ENCODE data around the gene APLP2.
"Not testable (repeated sequence)": the region's sequence is repeated elsewhere in the genome, so short reads cannot be mapped to it uniquely, and the experiment has no call there.

Gene APLP2

DNA sequence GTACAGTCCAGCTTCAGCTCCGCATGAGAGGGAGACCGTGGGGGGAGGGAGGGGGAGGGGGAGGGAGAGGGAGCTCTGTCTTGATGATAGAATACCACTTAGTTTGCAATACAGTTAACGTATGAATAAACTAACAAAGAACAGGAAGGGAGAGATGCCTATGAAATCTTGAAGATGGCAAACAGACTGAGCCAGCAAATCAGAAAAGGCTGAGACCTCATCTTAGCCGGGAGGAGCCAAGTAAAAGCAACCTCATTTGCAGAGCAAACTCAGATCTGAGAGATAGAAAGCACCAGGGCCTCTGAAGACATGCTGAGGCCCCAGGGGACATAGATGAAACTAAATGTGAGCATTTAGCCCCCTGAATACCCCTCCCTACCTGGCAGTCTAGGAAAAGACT lies 23.0 kb downstream of the APLP2 start:
- DNase-seq = no peak

DNA sequence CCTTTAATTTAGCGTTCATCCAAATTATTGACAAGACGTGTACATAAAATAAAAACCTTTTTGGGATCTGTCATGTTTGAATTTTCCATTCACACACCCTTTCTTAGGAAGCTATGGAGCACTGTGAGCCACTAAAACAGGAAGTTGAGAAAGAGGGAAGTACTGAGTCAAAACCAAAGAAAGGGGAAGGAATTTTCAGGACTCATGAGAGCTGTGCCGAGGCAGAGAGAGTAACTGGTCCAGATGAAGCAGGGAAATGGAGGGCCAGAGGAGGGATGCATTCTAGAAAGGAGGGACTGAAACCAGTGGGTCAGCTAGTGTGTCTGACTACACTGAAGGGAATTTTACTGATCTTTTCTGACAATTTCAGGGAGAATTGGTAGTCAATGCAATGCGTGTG lies 24.9 kb downstream of the APLP2 start:
- DNase-seq = no peak

DNA sequence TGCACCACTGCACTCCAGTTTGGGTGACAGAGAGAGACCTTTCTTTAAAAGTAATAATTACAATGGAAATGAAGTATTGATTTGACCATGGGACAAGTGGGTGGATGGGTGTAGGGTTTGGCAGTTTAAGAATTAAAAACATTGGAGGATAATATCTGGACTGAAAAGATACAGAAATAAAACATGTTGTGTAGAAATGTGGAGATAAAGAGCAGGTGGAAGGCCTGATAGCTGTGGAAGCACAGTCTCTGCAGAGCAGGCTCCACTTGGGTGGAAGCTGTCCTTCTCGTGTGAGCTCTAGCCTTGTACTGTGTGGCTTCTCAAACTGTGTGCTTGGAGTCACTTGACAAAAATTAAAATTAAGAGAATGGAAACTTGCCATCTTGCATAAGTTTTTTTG lies 25.6 kb downstream of the APLP2 start:
- no peak for DNase-seq

DNA sequence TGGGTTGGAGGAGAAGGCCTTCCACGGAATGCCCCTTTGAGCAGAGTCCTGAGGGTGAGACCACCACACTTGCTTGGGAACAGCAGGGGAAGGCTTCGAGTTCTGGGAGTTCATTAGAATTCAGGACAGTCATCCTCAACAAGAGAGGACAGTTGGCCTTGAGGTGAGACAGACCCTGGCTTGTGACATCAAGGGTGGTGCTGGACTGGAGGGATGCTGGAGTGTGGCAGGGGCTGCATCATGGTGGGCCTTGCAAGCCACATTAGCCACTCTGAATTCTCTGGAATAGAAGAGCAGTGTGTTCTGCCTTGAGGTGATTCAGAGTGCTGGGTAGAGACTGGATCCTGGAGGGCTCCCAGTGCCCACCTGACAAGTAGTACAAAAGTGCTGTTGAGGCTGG lies 26.3 kb downstream of the APLP2 start:
- DNase-seq = no peak

DNA sequence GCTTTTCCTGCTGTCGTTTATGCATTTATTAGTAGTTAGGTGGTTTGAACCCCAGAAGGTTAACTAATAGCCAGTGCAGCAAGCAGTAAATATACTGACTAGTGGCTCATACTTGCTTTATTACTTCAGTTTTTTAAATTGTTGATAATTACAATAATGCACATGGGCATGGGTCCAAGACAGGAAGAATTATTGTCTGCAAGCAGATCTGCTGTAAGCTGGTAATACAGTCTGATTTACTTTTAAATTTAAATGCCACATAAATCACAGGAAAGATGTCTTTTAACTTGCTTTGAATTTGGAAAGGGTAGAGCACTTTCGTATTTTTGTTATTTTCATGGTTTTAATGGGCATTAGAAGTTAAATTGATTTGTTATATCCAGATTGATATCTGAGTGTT lies 27.1 kb downstream of the APLP2 start:
- DNase-seq = no peak

DNA sequence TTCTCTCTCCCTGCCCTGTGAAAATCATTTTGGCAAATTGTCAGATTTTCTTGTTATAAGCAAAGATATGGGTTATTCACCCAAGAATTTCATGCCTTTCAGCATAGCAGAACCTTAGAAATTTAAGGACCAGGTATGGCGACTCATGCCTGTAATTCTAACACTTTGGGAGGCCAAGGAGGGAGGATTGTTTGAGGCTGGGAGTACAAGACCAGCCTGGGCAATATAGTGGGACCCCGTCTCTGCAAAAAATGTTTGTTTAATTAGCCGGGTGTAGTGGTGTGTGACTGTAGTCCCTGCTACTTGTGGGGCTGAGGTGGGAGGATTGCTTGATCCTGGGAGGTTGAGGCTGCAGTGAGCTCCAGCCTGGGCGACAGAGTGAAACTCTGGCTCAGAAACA lies 27.6 kb downstream of the APLP2 start:
- DNase-seq = no peak

DNA sequence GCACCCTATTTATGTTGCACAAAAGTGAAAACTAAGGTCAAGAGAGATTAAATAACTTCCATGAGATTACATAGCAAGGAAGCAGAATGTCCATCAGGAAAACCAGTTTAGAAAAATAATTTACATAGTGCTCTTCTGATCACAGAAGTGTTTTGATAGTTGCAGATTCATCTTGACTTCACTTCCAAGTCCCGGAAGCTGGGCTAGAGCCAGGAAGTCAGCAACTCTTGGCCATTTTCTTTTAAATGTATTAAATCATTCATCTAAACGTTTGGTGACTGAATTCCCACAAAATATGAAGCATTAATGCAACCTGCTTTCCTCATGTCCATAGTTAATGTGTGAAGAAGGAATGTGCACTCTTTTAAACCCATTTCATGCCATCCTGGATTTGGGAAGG lies 29.7 kb downstream of the APLP2 start:
- no peak for DNase-seq

DNA sequence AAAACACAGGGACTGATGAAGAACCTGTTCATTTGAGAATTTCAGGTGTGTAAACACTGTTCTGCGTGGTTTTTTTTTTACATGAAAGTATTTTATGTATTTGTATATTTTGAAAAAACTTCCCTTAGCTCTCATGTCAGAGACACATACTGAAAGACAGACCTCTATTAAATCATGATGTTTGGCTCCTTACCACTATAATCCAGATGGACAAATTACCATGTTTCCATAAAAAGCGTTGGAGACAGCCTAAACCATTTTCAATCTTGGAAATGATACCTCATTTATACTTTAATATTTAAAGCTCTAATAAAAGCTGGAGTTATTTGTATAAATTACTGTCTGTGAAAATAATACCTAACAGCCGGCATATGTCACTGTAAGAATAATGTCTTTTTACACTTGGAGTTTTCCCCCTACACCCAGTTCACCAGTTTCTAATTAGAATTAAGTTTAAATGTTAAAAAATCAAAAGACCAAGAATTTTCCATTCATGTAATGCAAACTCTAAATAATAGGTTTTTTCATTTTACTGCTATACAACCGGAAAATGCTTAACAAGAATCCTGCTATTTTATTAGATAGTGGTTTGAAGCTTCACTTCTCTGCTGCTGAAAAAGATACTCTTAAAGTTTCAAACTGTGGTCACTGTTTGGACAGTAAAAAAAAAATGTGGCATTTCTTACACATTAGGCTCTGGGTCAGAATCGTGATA lies 30.8 kb downstream of the APLP2 start:
- no peak for DNase-seq

DNA sequence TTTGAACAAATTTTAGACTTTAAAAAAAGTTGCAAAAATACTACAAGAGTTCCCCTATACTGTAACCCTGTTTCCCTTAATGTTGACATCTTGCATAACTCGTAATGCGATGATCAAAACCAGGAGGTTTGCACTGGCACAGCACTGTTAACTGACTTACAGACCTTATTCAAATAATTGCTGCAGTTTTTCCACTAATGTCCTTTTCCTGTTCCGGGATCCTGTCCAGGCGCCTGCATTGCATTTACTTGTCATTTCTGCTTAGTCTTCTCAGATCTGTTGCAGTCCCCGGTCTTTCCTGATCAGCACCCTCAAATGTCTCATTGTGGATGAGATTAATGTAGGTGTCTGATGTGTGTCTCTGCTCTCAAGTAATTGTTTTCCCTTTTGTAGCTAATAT lies 32.0 kb downstream of the APLP2 start:
- no peak for DNase-seq

DNA sequence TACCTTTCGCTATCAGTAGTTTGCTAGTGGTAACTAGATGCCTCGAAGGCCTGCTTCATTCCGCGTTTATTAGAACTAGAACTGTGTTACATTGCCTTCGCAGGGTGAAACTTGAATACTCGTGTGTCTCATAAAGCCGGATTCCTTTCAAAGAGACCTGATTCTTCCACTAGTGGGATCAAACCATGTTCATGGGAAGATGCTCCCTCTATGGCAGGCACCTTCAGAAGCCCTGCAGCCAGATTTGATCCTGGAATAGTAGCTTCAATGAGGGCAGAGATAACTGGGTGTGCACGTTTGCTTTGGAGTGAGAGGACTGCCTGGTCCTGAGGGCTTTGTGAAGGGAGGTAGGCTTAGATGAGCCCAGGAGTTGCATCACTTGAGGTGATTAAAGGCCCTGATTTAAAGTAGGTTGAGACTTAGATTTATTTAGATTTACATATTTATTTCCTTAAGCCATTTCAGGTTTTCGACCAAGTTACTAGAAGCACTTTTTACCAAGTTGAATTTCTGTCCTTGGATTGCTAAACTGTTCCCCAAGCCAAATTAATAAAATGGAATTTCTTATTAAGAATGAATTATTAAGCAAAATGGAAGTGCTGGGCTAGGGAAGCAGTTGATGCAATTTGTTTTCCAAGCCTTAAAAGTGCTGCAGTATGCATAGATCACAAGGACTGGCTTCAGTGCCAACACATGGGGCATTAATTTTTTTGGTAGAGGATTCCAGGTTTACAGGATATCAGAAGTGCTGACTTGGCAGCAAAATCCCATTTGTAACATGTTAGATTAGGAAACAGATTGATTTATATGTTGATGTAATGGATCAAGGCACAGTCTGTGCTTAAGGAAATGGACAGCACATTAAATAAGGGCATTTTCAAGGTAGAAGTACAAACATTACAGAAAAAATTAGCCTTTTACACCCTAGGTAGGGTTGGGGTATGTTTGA lies 32.9 kb downstream of the APLP2 start:
- DNase-seq = no peak

DNA sequence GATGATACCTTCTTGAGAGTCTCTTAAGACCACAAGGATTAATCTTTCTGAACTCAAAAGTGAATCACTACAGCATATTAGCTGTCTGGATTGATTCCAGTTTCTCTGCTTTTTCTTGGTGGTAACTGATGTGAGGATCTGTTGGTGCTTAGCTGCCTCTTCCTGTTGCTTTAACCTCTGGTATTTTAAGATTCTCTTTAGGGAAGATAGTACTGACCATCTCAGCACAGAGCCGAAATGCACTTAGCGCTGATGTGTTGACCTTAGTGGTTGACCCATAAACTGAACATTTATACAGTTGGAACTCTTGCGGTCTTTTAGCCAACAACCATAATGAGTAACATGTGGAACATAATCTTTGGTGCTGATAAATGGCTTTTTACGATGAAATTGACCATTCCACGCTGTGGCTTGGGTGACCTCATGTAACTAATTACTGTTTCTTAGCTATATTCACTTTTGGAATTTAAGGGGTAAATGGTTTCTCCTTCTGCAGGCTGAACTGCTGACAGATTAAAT lies 33.7 kb downstream of the APLP2 start:
- DNase-seq = peak; percentile 87

DNA sequence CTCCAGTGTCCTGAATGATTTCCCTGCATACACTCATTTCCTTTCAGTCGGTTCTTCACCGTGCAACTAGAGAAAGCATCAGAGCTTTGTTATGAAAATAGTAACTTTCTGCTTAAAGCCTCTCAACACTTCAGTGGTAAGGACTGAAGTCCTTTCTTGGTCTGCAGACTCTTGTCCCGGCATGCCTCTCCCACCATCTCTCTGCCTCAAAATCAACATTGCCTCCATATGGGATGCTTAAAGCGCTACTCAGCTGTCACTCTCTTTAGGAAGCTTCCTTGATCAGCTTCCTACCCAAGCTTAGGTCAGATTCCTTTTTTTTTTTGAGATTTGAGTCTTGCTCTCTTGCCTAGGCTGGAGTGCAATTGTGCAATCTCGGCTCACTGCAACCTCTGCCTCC lies 36.7 kb downstream of the APLP2 start:
- no peak for DNase-seq

DNA sequence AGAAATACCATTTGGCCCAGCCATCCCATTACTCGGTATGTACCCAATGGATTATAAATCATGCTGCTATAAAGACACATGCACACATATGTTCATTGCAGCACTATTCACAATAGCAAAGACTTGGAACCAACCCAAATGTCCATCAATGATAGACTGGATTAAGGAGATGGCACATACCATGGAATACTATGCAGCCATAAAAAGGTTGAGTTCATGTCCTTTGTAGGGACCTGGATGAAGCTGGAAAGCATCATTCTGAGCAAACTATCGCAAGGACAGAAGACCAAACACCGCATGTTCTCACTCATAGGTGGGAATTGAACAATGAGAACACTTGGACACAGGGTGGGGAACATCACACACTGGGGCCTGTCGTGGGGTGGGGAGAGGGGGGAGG lies 39.0 kb downstream of the APLP2 start:
- not testable (repeated sequence) for DNase-seq

DNA sequence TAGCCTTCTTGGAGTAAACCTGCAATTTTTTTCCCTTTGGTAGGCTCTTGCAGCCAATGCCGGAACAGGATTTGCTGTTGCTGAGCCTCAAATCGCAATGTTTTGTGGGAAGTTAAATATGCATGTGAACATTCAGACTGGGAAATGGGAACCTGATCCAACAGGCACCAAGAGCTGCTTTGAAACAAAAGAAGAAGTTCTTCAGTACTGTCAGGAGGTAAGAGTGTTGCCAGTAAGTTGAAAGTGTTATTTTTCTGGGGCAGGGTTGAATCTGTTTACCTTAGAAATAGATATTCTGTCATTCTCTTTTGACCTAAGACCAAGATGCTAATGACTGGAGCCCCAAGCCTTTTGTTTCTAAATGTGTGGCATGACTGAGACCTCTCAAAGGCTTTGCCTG lies 39.7 kb downstream of the APLP2 start:
- DNase-seq = no peak

DNA sequence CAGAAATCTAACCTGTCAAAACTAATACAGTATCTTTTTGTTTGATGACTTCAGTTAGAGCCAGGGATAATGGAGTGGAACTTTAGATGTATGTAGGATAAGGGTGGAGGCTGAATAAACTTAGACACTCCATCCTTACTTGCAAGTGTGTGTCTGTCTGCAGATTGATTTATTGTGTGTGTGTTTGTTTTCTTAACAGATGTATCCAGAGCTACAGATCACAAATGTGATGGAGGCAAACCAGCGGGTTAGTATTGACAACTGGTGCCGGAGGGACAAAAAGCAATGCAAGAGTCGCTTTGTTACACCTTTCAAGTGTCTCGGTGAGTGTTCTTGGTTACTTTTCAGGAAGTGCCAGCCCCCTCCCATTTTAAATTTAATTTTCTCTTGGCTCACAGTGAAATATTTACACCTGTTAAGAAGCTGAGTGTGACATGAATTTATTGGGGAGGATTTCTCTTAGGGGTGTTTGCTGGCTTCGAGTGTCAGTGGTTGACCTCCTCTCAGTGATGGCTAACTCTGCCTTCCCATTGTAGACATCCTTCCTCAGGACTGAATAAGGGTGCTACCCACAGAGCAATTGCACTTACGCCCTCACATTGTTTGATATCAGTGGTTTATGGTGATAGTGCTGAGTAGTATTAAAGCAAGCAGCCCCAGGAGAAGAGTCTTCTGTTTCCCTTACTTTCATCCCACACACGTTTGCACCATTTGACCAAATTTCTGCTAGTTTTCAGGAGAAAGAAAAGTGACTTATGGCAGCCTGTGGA lies 40.8 kb downstream of the APLP2 start:
- no peak for DNase-seq

DNA sequence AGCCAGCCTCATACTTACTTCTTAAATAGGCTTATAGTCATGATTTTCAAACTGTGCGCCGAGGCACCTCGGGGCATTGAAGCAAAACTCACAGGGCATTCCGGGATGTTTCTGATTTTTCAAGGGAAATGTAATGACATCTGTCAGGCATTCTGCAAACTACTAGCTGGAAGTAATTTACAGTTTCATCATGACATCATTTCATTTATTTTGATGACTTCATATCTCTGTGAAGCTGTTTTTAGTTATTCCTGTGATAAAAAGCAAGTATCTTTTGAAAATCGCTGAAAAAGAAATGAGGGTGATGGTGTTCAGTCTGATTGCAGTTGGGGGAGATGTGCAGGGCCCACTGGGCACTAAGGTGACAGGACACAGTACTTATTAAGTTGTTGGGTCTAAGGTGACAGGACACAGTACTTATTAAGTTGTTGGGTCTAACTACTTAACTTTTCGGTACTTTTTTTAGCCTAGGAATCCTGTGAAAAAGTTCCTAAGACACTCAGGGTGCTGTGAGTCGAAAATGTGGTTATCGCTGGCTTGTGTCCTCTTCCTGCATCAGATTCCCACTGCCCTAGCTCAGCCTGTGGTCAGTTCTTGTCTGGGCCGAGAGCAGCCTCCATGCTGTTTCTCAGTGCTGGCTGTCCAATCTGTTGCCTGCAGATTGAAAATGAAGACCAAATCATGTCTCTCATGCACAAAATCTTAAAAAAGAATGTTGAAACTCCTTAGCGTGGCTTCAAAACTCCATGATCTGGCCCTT lies 42.6 kb downstream of the APLP2 start:
- peak; percentile 20 for DNase-seq

DNA sequence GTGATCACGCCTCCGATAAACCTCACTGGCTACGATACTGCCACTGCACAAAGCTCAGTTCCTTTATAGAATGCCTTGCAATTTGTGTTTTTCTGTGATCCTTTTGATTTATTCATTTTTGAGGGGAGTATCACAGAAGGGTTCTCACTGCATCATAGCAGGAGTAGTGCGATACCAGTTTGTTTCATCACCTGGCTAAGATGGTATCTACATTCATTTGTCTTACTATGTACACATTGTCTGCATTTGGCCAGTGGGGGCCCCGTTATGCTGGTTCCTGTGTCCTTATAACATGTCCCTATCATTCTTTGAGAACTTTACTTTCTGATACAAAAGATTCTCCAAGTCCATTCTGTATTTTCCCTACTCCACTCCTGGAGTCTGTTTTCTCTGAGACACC lies 44.6 kb downstream of the APLP2 start:
- no peak for DNase-seq

DNA sequence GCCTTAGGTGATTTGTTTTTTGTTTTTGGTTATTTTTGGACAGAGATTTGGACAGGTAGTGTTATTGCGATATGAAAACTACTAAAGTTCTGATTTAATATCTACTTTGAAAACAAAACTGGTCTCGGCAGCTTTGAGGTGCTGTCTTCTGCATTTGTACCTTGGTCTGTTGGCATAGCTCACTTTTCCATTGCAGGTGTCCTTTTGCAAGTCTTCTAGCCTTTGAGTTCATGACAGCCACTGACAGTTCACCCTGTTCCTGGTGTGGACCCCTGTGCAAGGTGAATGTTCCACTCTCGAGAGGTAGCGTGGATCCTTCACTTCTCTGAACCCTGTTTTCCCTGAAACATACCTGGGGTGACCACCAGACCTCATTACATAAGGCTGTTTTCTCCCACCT lies 45.0 kb downstream of the APLP2 start:
- DNase-seq = no peak

DNA sequence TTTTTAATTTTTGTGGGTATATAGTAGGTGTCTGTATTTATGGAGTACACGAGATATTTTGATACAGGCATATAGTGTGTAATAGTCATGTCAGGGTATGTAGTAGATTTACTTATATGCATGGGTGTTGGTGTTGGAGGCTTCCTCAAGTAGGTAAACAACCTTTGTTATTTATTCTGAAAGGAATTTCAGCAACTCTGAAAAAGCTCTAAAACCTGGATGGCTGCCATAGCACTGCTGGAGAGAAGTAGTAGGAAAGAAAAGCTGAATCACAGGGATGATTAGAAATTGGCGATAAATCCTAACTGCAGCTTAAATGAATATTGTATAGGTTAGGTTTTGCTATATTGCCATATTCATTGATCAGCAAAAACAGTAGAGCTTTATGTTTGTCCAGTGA lies 45.5 kb downstream of the APLP2 start:
- peak; percentile 59 for DNase-seq

DNA sequence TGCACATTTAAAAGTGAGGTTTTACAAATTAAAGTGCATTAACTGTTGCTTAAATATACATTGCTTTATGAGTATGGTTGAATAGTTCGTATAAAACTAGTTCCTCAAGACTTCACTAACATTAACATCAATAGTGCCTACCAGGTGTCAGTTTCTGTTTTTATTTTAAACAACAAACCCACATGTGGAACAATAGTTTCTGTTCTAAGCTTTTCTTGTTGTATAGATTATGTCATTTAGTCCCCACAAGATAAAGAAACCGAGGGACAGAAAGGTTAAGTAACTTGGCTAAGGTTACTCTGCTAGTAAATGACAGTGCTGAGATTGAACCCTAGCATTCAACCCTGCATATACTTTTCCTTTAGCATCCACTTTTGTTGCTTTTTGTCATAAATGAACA lies 48.5 kb downstream of the APLP2 start:
- DNase-seq = no peak

DNA sequence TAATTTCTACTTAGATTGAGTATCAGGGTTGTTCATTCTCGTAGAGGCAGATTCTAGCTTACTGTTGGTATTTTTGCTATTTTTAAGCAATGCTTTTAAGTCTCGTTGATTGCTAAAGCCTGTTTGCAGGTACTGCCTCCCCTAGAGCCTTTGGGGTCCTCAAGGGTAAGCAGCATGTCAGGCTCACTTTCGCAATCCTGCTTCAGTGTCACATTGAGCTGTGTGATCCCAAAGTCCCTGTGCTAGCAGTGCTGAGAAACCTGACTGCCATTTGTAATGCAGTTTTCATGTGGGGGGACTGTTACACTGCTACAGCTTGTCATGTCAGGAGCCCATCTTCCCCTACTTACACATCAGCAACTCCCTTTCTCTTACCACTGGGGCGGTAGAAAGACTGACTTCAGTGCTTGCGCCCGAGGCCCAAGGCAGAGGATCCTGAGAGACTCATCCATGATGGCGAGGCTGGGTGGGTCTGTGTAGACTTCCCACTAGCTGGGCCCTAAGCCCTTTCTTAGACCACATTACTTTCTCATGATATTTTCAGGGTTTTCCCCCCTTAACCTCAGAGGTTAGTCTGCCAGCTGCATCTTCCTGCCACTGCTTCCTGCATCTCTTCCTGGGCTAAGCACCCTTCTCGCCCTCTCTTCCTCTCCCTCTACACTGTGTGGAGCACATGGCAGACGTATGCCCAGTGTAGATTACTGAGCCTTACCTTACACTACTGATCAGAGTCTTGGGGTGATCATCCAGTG lies 49.1 kb downstream of the APLP2 start:
- DNase-seq = no peak

DNA sequence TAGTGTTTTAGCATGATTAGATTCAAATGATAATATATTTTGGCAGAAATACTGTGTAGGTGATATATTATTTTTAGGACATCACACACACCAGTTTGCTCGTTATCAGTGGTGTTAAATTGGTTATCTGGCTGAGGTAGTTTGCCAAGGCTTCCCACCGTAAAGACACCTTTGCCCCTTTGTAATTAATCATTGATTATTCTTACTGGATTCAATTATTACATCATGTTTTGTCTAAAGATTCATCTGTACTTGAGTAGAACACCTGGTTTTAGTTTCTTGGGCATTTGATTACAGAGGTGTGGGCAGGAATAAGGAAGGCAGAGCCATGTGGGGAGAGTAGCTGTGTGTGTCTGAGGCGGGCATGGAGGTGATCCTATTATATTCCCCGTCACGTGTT lies 50.4 kb downstream of the APLP2 start:
- no peak for DNase-seq

Data from fibroblast of skin of scalp (primary cell).